Ascending aorta (tissue), 2 donors: ENCODE data around the gene CRKL. TPM values are rescaled to one million over a fixed set of nuclear protein-coding genes. Genes with fewer than 3 reads are reported as not detected.

Experiments used
- DNase-seq, 2 donors: peaks; one replicate each; pipeline ENCODE4 v3.0.0-alpha.2; 2019; ENCODE audit warnings: low spot score in 2 of 2
- H3K27ac ChIP-seq, 2 donors: fragments of 200-600 bp; sonication (generic); one replicate each; pipeline ENCODE4 v1.5.1; 2016 to 2017; ENCODE audit warnings: mild to moderate bottlenecking in 1 of 2
- H3K27me3 ChIP-seq: fragments of 200-600 bp; sonication (generic); one replicate; pipeline ENCODE4 v1.5.1; 2017
- H3K36me3 ChIP-seq, 2 donors: fragments of 200-600 bp; sonication (generic); one replicate each; pipeline ENCODE4 v1.5.1; 2016
- H3K4me1 ChIP-seq, 2 donors: fragments of 200-600 bp; sonication (generic); one replicate each; pipeline ENCODE4 v1.5.1; 2016 to 2017; ENCODE audit warnings: mild to moderate bottlenecking in 1 of 2
- H3K4me3 ChIP-seq, 2 donors: fragments of 200-600 bp; sonication (generic); one replicate each; pipeline ENCODE4 v1.5.1; 2016 to 2017; ENCODE audit warnings: mild to moderate bottlenecking in 1 of 2
- H3K9me3 ChIP-seq, 2 donors: fragments of 200-600 bp; sonication (generic); one replicate each; pipeline ENCODE4 v1.5.1; 2016
- intact Hi-C: fragments of 100-400 bp; cut with DNase I; formaldehyde crosslinking; loops from one replicate; pipeline ENCODE4 v1.15.1; 2023
- total RNA-seq: library from RNA; depleted of rRNA; stranded (reverse); fragments of >200 nt; gene quantifications from one replicate; pipeline ENCODE4 v1.1.0, GENCODE V29; 2016
- TF ChIP-seq, protein P1 (sequence below), 3 experiments: fragments of 200-600 bp in 2 of 3; fragments of 450-650 bp in 1 of 3; sonication (generic) in 2 of 3; IDR thresholded peaks; one replicate each; pipeline ENCODE4 v1.5.1; 2016 to 2019; ENCODE audit warnings: antibody characterized with exemption in 3 of 3, mild to moderate bottlenecking in 1 of 3, moderate library complexity in 1 of 3

The CRKL gene, protein sequence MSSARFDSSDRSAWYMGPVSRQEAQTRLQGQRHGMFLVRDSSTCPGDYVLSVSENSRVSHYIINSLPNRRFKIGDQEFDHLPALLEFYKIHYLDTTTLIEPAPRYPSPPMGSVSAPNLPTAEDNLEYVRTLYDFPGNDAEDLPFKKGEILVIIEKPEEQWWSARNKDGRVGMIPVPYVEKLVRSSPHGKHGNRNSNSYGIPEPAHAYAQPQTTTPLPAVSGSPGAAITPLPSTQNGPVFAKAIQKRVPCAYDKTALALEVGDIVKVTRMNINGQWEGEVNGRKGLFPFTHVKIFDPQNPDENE
- total RNA-seq = 21.2 TPM

DNA sequence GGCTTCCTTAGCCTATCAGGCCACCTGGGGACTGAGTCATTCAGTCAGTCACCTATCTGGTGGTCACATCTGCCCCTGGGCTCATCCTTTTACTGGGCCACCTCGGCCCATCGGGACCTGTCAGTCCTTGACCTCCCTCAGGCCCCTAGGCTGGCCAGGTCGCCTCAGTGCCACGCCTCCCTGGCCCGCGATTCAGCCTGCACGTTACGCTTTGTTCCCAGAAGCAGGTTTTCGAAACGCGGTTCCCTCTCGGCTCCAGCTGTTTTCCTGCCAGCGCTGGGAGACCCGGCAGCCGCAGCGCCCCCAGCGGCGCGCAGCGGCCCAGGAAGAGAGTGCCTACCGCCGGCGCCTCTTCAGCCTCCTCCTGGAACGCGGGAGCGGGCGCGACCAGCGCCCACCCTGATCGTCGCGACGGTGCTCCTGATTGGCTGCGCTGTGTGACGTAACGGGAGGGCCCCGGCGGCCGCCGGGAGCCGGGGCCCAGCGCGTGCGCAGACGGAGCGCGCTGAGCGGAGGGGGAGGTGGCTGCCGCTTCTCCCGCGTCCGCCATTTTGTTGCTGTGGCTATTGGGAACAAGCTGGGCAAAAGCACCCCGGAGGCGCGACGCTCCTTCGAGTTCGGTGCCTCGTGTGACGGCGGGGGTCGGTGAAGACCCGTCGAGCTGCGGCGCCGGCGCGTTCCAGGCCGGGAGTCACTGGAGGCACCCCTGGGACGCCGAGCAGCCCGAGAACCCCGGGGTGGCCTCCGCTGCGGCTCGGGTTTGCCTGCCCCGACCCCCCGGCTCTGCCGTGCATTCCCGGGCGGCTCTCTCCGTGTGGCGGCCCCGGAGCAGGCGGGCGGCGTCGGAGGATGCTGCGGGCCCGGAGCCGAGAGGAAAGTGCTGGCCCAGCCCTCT, at the start of gene CRKL:
TSS of gene CRKL (plus strand) at position 492 of the 895 bp plus-strand sequence. CDS start 528 bp downstream, outside the sequence.
- Histone ChIP-seq H3K4me1 (peaks cover 5 to 10% of the 10 kb centered on the region in 2 donors), H3K27me3 (no peaks in the 10 kb centered on the region), H3K4me3 (peak within 1 kb of the TSS; percentile 95 to 100), H3K36me3 (no peaks in the 10 kb centered on the region), H3K27ac (peak within 1 kb of the TSS; percentile 92 to 96), H3K9me3 (no peaks in the 10 kb centered on the region)
- TF ChIP-seq, protein P1, sequence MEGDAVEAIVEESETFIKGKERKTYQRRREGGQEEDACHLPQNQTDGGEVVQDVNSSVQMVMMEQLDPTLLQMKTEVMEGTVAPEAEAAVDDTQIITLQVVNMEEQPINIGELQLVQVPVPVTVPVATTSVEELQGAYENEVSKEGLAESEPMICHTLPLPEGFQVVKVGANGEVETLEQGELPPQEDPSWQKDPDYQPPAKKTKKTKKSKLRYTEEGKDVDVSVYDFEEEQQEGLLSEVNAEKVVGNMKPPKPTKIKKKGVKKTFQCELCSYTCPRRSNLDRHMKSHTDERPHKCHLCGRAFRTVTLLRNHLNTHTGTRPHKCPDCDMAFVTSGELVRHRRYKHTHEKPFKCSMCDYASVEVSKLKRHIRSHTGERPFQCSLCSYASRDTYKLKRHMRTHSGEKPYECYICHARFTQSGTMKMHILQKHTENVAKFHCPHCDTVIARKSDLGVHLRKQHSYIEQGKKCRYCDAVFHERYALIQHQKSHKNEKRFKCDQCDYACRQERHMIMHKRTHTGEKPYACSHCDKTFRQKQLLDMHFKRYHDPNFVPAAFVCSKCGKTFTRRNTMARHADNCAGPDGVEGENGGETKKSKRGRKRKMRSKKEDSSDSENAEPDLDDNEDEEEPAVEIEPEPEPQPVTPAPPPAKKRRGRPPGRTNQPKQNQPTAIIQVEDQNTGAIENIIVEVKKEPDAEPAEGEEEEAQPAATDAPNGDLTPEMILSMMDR (IDR thresholded peaks at IDR 0.05) = peak; percentile 93 to 97 (median 96)
- peak; percentile 88 to 98 for DNase-seq
- intact Hi-C loops = loop anchor here (1.0 to 10.0 kb wide), 6 partner anchors 32 to 728 kb away; partner anchors contain the start of genes MED15, PI4KA, SDF2L1 and THAP7

DNA sequence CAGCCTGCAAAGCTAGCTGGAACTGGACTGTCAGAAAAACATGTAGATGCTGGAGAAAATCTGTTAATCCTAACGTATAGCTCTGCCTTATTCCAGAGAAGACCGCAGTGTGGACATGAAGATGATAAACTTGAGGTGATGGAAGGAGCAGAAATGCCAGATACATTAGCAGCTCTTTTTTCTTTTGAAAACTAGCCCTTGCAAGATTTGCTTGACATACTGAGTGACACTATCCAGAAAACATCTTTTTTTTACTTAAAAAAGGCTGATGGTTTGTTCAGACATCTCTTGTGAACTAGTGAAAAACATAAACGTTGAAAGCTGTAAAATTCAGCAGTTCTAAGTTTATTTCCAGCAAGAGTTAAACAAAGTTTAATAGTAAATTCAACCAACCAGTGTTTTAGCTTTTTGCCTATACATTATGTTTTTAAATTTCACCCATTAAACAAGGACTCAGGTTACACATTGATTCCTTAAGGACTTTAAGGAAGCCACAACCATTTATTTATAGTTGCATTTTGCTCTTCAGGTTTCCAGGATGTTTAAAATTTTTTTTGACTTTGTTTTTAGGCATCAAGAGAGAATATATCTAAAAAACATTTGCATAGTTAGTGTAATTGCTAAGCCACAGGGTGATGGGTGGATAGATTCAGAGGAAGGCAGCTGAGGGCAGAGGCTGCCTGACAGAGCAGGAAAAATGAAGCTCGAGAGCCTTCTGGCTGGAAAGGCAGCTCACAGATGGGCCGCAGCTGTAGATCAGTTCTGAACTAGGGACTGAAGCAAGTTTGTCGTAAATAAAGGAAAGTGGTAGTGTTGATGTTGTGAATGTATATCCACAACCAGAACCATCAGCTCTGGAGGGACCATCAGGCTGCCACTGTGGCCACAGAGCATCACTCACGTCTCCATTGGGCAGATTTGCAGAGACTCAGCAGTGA, 48.9 kb upstream of the CRKL start:
- Histone ChIP-seq H3K4me1 (peaks cover 0 to 4% of the 10 kb centered on the region in 2 donors), H3K27me3 (no peaks in the 10 kb centered on the region), H3K27ac (peak overlapping the region; percentile 60 to 68), H3K36me3 (peaks cover 19 to 32% of the 10 kb centered on the region in 2 donors), H3K9me3 (no peaks in the 10 kb centered on the region), H3K4me3 (no peak overlapping the region)
- DNase-seq = no peak
- intact Hi-C loops = no loop called here
- TF ChIP-seq, protein P1 (IDR thresholded peaks at IDR 0.05) = no peak

DNA sequence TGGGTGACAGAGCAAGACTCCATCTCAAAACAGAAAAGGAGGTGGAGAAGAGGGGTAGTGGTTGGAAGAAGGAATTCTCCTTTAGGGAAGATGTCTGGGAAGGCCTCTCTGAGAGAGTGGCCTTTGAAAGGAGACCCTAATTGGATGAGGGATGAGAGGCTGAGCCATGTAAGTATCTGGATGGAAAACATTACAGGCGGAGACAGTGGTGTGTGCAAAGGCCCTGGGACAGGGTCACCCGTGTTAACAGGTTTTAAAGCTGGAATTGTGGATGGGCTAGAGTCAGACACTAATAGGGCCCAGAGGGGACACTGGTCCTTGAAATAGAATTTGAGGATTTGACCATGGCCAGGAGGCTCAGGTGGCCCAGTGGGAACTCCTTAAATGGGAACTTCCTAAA, 48.0 kb upstream of the CRKL start:
- Histone ChIP-seq H3K4me3 (no peak overlapping the region), H3K4me1 (peaks cover 0 to 4% of the 10 kb centered on the region in 2 donors), H3K9me3 (no peaks in the 10 kb centered on the region), H3K27ac (no peak overlapping the region), H3K27me3 (no peaks in the 10 kb centered on the region), H3K36me3 (peaks cover 19 to 35% of the 10 kb centered on the region in 2 donors)
- DNase-seq = no peak
- intact Hi-C loops = no loop called here
- TF ChIP-seq, protein P1 (IDR thresholded peaks at IDR 0.05) = no peak

DNA sequence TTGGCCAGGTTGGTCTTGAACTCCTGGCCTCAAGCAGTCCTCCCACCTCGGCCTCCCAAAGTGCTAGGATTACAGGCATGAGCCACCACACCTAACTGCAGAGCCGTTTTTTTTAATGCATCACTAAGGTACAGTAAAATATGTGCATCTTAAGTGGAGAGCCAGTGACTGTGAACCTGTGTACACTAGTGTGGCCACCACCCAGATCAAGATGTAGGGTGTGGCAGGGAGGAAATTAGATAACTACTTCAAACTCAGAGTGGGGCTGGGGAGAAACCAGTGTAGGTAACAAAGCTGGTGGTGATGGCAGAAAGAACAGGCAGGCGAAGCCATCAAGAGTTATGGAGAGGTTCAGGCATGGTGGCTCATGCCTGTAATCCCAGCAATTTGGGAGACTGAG, 44.0 kb upstream of the CRKL start:
- Histone ChIP-seq H3K4me1 (no peaks in the 10 kb centered on the region), H3K4me3 (no peak overlapping the region), H3K36me3 (peaks cover 32 to 44% of the 10 kb centered on the region in 2 donors), H3K27ac (no peak overlapping the region), H3K9me3 (no peaks in the 10 kb centered on the region), H3K27me3 (no peaks in the 10 kb centered on the region)
- intact Hi-C loops = no loop called here
- DNase-seq = no peak
- TF ChIP-seq, protein P1 (IDR thresholded peaks at IDR 0.05) = no peak

DNA sequence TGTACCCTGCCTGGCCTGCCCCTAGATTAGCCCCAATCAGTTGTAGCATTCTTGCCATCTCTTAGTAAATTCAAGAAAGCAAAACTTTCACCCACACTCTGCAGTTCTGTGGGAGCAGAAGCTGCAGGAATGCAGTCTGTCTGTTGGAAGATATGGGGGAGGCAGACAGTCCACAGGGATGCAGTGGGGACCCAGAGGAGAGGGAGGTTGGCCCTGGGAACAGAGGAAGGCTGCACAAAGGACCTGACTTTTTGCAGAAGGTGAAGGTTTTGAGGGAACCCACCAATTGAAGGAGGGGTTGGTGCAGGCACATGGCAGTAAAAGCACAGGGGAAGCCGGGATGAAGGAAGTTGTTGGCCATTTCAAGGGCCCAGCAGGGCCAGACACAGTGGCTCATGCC, 41.9 kb upstream of the CRKL start:
- H3K27ac ChIP-seq = no peak overlapping the region
- TF ChIP-seq, protein P1 (IDR thresholded peaks at IDR 0.05) = no peak
- DNase-seq = no peak
- intact Hi-C loops = no loop called here
- H3K4me3 ChIP-seq = no peak overlapping the region
- no peaks in the 10 kb centered on the region for H3K9me3 ChIP-seq
- no peaks in the 10 kb centered on the region for H3K4me1 ChIP-seq
- H3K36me3 ChIP-seq = peaks cover 26 to 41% of the 10 kb centered on the region in 2 donors
- no peaks in the 10 kb centered on the region for H3K27me3 ChIP-seq
